ENCODE data around the gene P2RY14.
"Not testable (repeated sequence)": the region's sequence is repeated elsewhere in the genome, so short reads cannot be mapped to it uniquely, and the experiment has no call there.

Gene P2RY14

GRCh38 chr3:151248772-151249337 is 29.5 kb downstream of the P2RY14 start:
- H3K4me3 ChIP-seq: no peak overlapping the region
- no peak overlapping the region for H3K27ac ChIP-seq
- DNase-seq (ENCODE audit: low spot score): no peak
- TF ChIP-seq CTCF (IDR thresholded peaks at IDR 0.05): no peak

- not testable (repeated sequence) for DNase-seq (ENCODE audit: low spot score)
Measured at GRCh38 chr3:151242006-151242405, 36.3 kb downstream of the P2RY14 start.

GRCh38 chr3:151236736-151237135 is 41.6 kb downstream of the P2RY14 start:
- no peak overlapping the region for H3K27ac ChIP-seq

More at GRCh38 chr3:151242006-151242405, 36.3 kb downstream of the P2RY14 start:
- not testable (repeated sequence) for H3K27ac ChIP-seq, H3K4me3 ChIP-seq

GRCh38 chr3:151236316-151236715 is 42.0 kb downstream of the P2RY14 start:
- DNase-seq (ENCODE audit: low spot score): no peak
- Histone ChIP-seq H3K4me3 (no peak overlapping the region), H3K27ac (no peak overlapping the region)
- no peak for TF ChIP-seq CTCF (IDR thresholded peaks at IDR 0.05)

More at GRCh38 chr3:151236736-151237135, 41.6 kb downstream of the P2RY14 start:
- no peak overlapping the region for H3K4me3 ChIP-seq
- TF ChIP-seq CTCF (IDR thresholded peaks at IDR 0.05): no peak
- no peak for DNase-seq (ENCODE audit: low spot score)

GRCh38 chr3:151234825-151235224 is 43.5 kb downstream of the P2RY14 start:
- DNase-seq (ENCODE audit: low spot score): no peak
- H3K4me3 ChIP-seq: no peak overlapping the region
- TF ChIP-seq CTCF (IDR thresholded peaks at IDR 0.05): no peak
- H3K27ac ChIP-seq: no peak overlapping the region

- no peak overlapping the region for H3K4me3 ChIP-seq
- no peak for DNase-seq (ENCODE audit: low spot score)
- H3K27ac ChIP-seq: no peak overlapping the region
- no peak for TF ChIP-seq CTCF (IDR thresholded peaks at IDR 0.05)
Measured at GRCh38 chr3:151232991-151233390, 45.4 kb downstream of the P2RY14 start.

GRCh38 chr3:151232403-151232802 is 45.9 kb downstream of the P2RY14 start:
- DNase-seq (ENCODE audit: low spot score); H3K4me3 ChIP-seq; H3K27ac ChIP-seq: not testable (repeated sequence)

GRCh38 chr3:151230646-151231045 is 47.7 kb downstream of the P2RY14 start:
- no peak for TF ChIP-seq CTCF (IDR thresholded peaks at IDR 0.05)
- no peak for DNase-seq (ENCODE audit: low spot score)
- Histone ChIP-seq H3K4me3 (no peak overlapping the region), H3K27ac (no peak overlapping the region)
